ENCODE data around the gene FAM114A2.

Gene FAM114A2

DNA sequence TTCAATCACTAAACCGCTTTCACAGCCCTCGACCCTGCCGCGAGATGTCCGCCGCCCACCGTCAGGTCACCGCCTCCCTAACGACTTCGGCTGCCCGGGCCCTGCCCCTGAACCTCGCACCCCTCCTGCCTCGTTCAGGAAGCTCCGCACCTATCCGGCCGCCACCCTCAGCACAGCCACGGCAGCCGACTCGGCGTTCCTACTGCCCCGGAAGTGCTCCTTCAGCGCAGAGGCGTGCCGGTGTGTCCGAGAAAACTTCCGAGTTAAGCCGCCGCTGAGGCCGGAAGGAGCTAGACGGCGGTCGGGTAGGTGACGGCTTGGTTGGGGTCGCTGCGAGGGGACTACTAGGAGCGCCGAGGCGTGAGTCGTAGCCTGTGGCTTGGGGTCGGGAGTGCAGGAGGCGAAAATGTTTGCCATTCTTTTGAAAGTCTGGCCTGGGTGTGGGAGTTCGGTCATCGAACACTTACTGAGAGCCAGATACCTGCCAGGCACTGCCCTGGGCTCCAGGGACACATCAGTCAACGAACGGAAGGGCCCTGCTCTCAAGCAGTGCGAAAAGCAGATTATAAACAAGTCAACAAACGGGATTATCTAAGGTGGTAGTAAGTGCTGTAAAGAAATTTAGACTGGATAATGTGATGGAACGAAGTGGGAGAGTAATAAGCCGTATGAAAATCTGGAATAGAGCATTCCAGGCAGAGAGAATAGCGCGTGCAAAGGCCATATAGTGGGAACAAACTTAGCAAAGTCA, at the start of gene FAM114A2, which contains the start of gene MFAP3:
TSS of gene FAM114A2 (minus strand) at position 204 of the 751 bp plus-strand sequence. CDS start 3,957 bp downstream, outside the sequence.
TSS of gene MFAP3 (plus strand) at position 261 of the 751 bp plus-strand sequence. CDS start 10,756 bp downstream, outside the sequence.
- Histone ChIP-seq H3K27ac (ENCODE audit: low read depth, low read length) (peak within 1 kb of the TSS; percentile 26; the same call in 1 of the 2 replicates), H3K4me1 (ENCODE audit: control insufficient read depth, insufficient read depth, low read length) (0 out of 2 replicates have a peak, but pooled peaks cover 3% of the 10 kb centered on the region), H3K9me3 (ENCODE audit: control insufficient read depth, insufficient read depth, low read depth, low read length) (no peaks in the 10 kb centered on the region)

GRCh38 chr5:154087260-154087659, 48.5 kb upstream of the FAM114A2 start:
- H3K9ac ChIP-seq (ENCODE audit: low read length): no peak overlapping the region
- H3K27me3 ChIP-seq (ENCODE audit: control insufficient read depth, insufficient read depth, low read length): peaks cover 5% of the 10 kb centered on the region; the same call in 1 of the 2 replicates
- H3K9me3 ChIP-seq (ENCODE audit: control insufficient read depth, insufficient read depth, low read depth, low read length): no peaks in the 10 kb centered on the region
- H3K4me3 ChIP-seq (ENCODE audit: low read depth, low read length): no peak overlapping the region
- peaks cover 26% of the 10 kb centered on the region for H3K4me1 ChIP-seq (ENCODE audit: control insufficient read depth, insufficient read depth, low read length)
- no peaks in the 10 kb centered on the region for H3K36me3 ChIP-seq (ENCODE audit: control insufficient read depth, insufficient read depth, low read length)
- H3K27ac ChIP-seq (ENCODE audit: low read depth, low read length): no peak overlapping the region

More for the DNA sequence above, at the start of gene FAM114A2, which contains the start of gene MFAP3:
- Histone ChIP-seq H3K9ac (ENCODE audit: low read length) (peak within 1 kb of the TSS; percentile 82), H3K4me3 (ENCODE audit: low read depth, low read length) (peak within 1 kb of the TSS; percentile 90), H3K36me3 (ENCODE audit: control insufficient read depth, insufficient read depth, low read length) (no peaks in the 10 kb centered on the region), H3K27me3 (ENCODE audit: control insufficient read depth, insufficient read depth, low read length) (no peaks in the 10 kb centered on the region)

DNA sequence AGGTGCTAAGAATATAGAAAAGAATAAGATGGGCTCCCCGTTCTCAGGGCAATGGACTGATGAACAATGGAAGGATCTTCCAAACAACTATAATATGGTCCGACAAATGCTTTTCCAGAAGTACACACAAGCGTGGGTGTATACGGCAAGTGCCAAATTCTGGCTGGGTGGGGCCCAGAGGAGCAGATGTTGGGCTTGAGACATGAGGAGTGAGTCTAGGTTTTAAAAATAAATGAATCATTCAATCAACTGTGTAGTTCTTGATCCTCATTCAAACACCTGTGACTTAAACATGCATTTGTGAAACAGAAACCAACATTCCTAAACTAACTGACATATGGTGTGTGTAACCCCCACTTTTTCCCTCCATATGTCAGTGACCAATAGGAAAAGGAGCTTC, 47.9 kb upstream of the FAM114A2 start:
- Histone ChIP-seq H3K36me3 (ENCODE audit: control insufficient read depth, insufficient read depth, low read length) (no peaks in the 10 kb centered on the region), H3K9me3 (ENCODE audit: control insufficient read depth, insufficient read depth, low read depth, low read length) (no peaks in the 10 kb centered on the region), H3K27me3 (ENCODE audit: control insufficient read depth, insufficient read depth, low read length) (peaks cover 5% of the 10 kb centered on the region; the same call in 1 of the 2 replicates), H3K4me3 (ENCODE audit: low read depth, low read length) (no peak overlapping the region), H3K9ac (ENCODE audit: low read length) (no peak overlapping the region), H3K27ac (ENCODE audit: low read depth, low read length) (no peak overlapping the region), H3K4me1 (ENCODE audit: control insufficient read depth, insufficient read depth, low read length) (peaks cover 21% of the 10 kb centered on the region; the same call in 1 of the 2 replicates)

- H3K27me3 ChIP-seq (ENCODE audit: control insufficient read depth, insufficient read depth, low read length): peaks cover 5% of the 10 kb centered on the region; the same call in 1 of the 2 replicates
- H3K9me3 ChIP-seq (ENCODE audit: control insufficient read depth, insufficient read depth, low read depth, low read length): no peaks in the 10 kb centered on the region
- H3K9ac ChIP-seq (ENCODE audit: low read length): no peak overlapping the region
- no peak overlapping the region for H3K4me3 ChIP-seq (ENCODE audit: low read depth, low read length)
- peaks cover 20% of the 10 kb centered on the region; the same call in 1 of the 2 replicates for H3K4me1 ChIP-seq (ENCODE audit: control insufficient read depth, insufficient read depth, low read length)
- no peak overlapping the region for H3K27ac ChIP-seq (ENCODE audit: low read depth, low read length)
- no peaks in the 10 kb centered on the region for H3K36me3 ChIP-seq (ENCODE audit: control insufficient read depth, insufficient read depth, low read length)
Measured at GRCh38 chr5:154086146-154086545, 47.4 kb upstream of the FAM114A2 start.

GRCh38 chr5:154084062-154084639, 45.4 kb upstream of the FAM114A2 start:
- Histone ChIP-seq H3K27me3 (ENCODE audit: control insufficient read depth, insufficient read depth, low read length) (peaks cover 5% of the 10 kb centered on the region; the same call in 1 of the 2 replicates), H3K36me3 (ENCODE audit: control insufficient read depth, insufficient read depth, low read length) (no peaks in the 10 kb centered on the region), H3K4me1 (ENCODE audit: control insufficient read depth, insufficient read depth, low read length) (peaks cover 20% of the 10 kb centered on the region; the same call in 1 of the 2 replicates), H3K27ac (ENCODE audit: low read depth, low read length) (no peak overlapping the region), H3K9me3 (ENCODE audit: control insufficient read depth, insufficient read depth, low read depth, low read length) (no peaks in the 10 kb centered on the region), H3K9ac (ENCODE audit: low read length) (no peak overlapping the region), H3K4me3 (ENCODE audit: low read depth, low read length) (no peak overlapping the region)

DNA sequence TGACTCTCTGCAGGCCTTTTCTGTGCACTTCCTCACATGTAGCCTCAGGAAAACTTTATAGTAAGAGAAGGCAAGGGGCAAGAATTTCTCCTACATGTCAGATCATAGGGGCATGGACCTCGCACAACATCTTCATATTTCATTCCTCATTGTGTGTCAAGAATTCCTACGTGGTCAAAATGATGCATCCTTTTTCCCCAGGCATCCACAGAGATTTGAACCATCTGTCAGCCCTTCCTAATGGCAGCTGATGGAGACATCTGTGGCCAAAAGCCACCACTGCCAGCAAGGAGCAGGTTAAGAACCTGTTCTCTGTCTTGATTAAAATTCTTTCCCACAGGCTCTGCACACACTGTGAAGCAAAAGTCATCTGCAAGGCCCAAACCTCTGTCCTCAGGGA, 42.5 kb upstream of the FAM114A2 start:
- Histone ChIP-seq H3K4me3 (ENCODE audit: low read depth, low read length) (no peak overlapping the region), H3K9ac (ENCODE audit: low read length) (no peak overlapping the region), H3K36me3 (ENCODE audit: control insufficient read depth, insufficient read depth, low read length) (no peaks in the 10 kb centered on the region), H3K27me3 (ENCODE audit: control insufficient read depth, insufficient read depth, low read length) (peaks cover 5% of the 10 kb centered on the region; the same call in 1 of the 2 replicates), H3K27ac (ENCODE audit: low read depth, low read length) (no peak overlapping the region), H3K4me1 (ENCODE audit: control insufficient read depth, insufficient read depth, low read length) (peaks cover 12% of the 10 kb centered on the region), H3K9me3 (ENCODE audit: control insufficient read depth, insufficient read depth, low read depth, low read length) (no peaks in the 10 kb centered on the region)

DNA sequence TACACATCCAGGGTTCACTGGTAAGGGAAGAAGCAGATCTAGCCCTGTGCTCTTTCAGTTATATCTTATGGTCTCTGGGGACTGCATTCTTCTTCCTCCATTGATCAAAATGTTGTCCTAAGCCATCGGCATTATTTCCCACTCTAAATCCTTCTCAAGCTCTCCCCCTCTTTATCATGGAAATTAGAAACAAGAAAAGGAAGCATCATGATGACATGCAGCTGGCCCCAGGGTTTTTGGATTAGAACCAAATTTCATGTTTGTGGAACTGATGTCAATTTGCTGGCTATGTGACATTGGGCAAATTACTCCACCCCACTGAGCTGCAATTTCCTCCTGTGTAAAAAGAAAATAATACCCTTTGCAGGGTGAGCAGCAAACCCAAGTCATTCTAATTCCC, 39.6 kb upstream of the FAM114A2 start:
- peaks cover 4% of the 10 kb centered on the region; the same call in 1 of the 2 replicates for H3K4me1 ChIP-seq (ENCODE audit: control insufficient read depth, insufficient read depth, low read length)
- H3K9me3 ChIP-seq (ENCODE audit: control insufficient read depth, insufficient read depth, low read depth, low read length): no peaks in the 10 kb centered on the region
- H3K9ac ChIP-seq (ENCODE audit: low read length): no peak overlapping the region
- H3K36me3 ChIP-seq (ENCODE audit: control insufficient read depth, insufficient read depth, low read length): no peaks in the 10 kb centered on the region
- H3K27ac ChIP-seq (ENCODE audit: low read depth, low read length): no peak overlapping the region
- no peaks in the 10 kb centered on the region for H3K27me3 ChIP-seq (ENCODE audit: control insufficient read depth, insufficient read depth, low read length)
- H3K4me3 ChIP-seq (ENCODE audit: low read depth, low read length): no peak overlapping the region

- no peak overlapping the region for H3K9ac ChIP-seq (ENCODE audit: low read length)
- peaks cover 6% of the 10 kb centered on the region for H3K4me1 ChIP-seq (ENCODE audit: control insufficient read depth, insufficient read depth, low read length)
- no peaks in the 10 kb centered on the region for H3K36me3 ChIP-seq (ENCODE audit: control insufficient read depth, insufficient read depth, low read length)
- H3K27me3 ChIP-seq (ENCODE audit: control insufficient read depth, insufficient read depth, low read length): no peaks in the 10 kb centered on the region
- no peak overlapping the region for H3K27ac ChIP-seq (ENCODE audit: low read depth, low read length)
- no peak overlapping the region for H3K4me3 ChIP-seq (ENCODE audit: low read depth, low read length)
- H3K9me3 ChIP-seq (ENCODE audit: control insufficient read depth, insufficient read depth, low read depth, low read length): no peaks in the 10 kb centered on the region
Measured at GRCh38 chr5:154077696-154078095, 39.0 kb upstream of the FAM114A2 start.

- Histone ChIP-seq H3K4me1 (ENCODE audit: control insufficient read depth, insufficient read depth, low read length) (peaks cover 9% of the 10 kb centered on the region), H3K9me3 (ENCODE audit: control insufficient read depth, insufficient read depth, low read depth, low read length) (no peaks in the 10 kb centered on the region), H3K36me3 (ENCODE audit: control insufficient read depth, insufficient read depth, low read length) (no peaks in the 10 kb centered on the region), H3K4me3 (ENCODE audit: low read depth, low read length) (no peak overlapping the region), H3K27me3 (ENCODE audit: control insufficient read depth, insufficient read depth, low read length) (no peaks in the 10 kb centered on the region), H3K27ac (ENCODE audit: low read depth, low read length) (no peak overlapping the region), H3K9ac (ENCODE audit: low read length) (no peak overlapping the region)
Measured at GRCh38 chr5:154076240-154076922, 37.7 kb upstream of the FAM114A2 start.

DNA sequence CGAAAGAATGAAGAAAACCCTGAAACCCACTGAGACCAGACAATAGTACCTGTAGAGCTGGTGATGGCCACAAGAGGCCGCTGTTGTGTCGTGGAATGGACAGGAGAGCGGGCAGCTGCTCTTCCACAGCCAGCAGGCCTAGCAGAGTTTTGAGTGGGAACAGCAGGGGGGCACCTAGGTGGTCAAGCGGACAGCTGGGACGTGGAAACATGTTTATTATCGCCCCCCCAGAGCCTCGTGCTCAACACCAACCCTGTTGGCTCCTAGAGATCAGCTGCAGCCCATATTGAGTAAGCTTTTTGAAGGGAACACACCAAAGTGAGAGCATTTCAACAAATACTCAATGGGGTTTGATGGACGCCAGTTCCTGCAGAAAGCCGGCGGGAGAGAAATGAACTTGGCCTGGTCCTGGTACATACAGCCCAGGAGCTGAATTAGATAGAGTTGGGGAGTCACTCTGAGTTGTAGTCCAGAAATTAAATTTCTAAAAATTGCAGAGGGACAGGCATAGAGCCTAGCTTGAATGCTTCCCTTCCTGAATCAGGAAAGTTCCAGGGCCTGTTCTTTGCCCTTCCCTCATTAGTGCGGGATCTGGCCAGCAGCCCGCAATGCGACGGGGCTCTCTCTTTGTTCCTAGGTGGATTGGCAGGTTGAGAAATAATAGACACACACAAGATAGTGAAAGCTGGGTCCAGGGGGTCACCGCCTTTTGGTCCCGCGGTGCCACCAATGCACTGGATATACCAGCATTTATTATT, 33.9 kb upstream of the FAM114A2 start:
- H3K4me1 ChIP-seq (ENCODE audit: control insufficient read depth, insufficient read depth, low read length): peaks cover 6% of the 10 kb centered on the region; the same call in 1 of the 2 replicates
- H3K27me3 ChIP-seq (ENCODE audit: control insufficient read depth, insufficient read depth, low read length): no peaks in the 10 kb centered on the region
- no peak overlapping the region for H3K27ac ChIP-seq (ENCODE audit: low read depth, low read length)
- no peaks in the 10 kb centered on the region for H3K36me3 ChIP-seq (ENCODE audit: control insufficient read depth, insufficient read depth, low read length)
- no peaks in the 10 kb centered on the region for H3K9me3 ChIP-seq (ENCODE audit: control insufficient read depth, insufficient read depth, low read depth, low read length)
- H3K9ac ChIP-seq (ENCODE audit: low read length): no peak overlapping the region
- H3K4me3 ChIP-seq (ENCODE audit: low read depth, low read length): no peak overlapping the region

All from HUES6 (cell line).